WTC11 (cell line): ENCODE data around the gene ARMC2. TPM values are rescaled to one million over a fixed set of nuclear protein-coding genes. Genes with fewer than 3 reads are reported as not detected.

Source experiments
- ATAC-seq: fragments of 200-7000 bp; cut with Tn5 transposase; 2 replicates; pipeline ENCODE4 v1.10.0; 2021; ENCODE audit warnings: mild to moderate bottlenecking, moderate library complexity
- CTCF ChIA-PET: fragments of 300-600 bp; sonication (Branson Sonifier 250); formaldehyde crosslinking; loops from one replicate; lab custom pipeline; 2021; ENCODE audit warnings: antibody characterized with exemption; lab: Charles Lee
- POLR2A ChIA-PET: fragments of 350-600 bp; sonication (Branson Sonifier 250); formaldehyde crosslinking; loops from one replicate; lab custom pipeline; 2021; ENCODE audit warnings: antibody characterized with exemption; lab: Charles Lee
- DNase-seq: peaks from one replicate; pipeline ENCODE4 v3.0.0; 2021; ENCODE audit warnings: low spot score
- H3K27ac Mint-ChIP-seq: 2 replicates; pipeline ENCODE4 v1.8.0; 2021; ENCODE audit warnings: mixed read lengths
- H3K27me3 Mint-ChIP-seq: 2 replicates; pipeline ENCODE4 v1.8.0; 2021; ENCODE audit warnings: low read depth, mild to moderate bottlenecking, moderate library complexity, mixed read lengths
- H3K36me3 Mint-ChIP-seq: 2 replicates; pipeline ENCODE4 v1.8.0; 2021; ENCODE audit warnings: mixed read lengths
- H3K4me1 Mint-ChIP-seq: 2 replicates; pipeline ENCODE4 v1.8.0; 2022; ENCODE audit warnings: mixed read lengths
- H3K4me3 Mint-ChIP-seq: 2 replicates; pipeline ENCODE4 v1.8.0; 2021; ENCODE audit warnings: mild to moderate bottlenecking, moderate library complexity, mixed read lengths
- H3K9me3 Mint-ChIP-seq: 2 replicates; pipeline ENCODE4 v1.8.0; 2021; ENCODE audit warnings: mixed read lengths
- ELF4 ChIP-seq: sonication (generic); formaldehyde crosslinking; IDR thresholded peaks from 2 replicates; pipeline ENCODE4 v1.8.1; 2022; ENCODE audit warnings: low read depth, mild to moderate bottlenecking, moderate library complexity, missing genetic modification reagents
- FOXP1 ChIP-seq: sonication (generic); formaldehyde crosslinking; IDR thresholded peaks from 2 replicates; pipeline ENCODE4 v1.8.0; 2022; ENCODE audit warnings: missing genetic modification reagents, mild to moderate bottlenecking, moderate library complexity, borderline replicate concordance
- JUN ChIP-seq: sonication (generic); formaldehyde crosslinking; IDR thresholded peaks from 2 replicates; pipeline ENCODE4 v1.8.0; 2023; ENCODE audit warnings: mild to moderate bottlenecking, missing genetic modification reagents
- NR2C2 ChIP-seq: sonication (generic); formaldehyde crosslinking; IDR thresholded peaks from 2 replicates; pipeline ENCODE4 v1.8.0; 2022; ENCODE audit warnings: mild to moderate bottlenecking, missing genetic modification reagents
- TEAD1 ChIP-seq: sonication (generic); formaldehyde crosslinking; IDR thresholded peaks from 2 replicates; pipeline ENCODE4 v1.8.0; 2022; ENCODE audit warnings: mild to moderate bottlenecking, missing genetic modification reagents
- total RNA-seq: library from RNA; stranded (reverse); gene quantifications from 3 replicates; pipeline ENCODE4 v1.2.3, GENCODE V29; 2021
- TF ChIP-seq, protein P1 (sequence below): sonication (generic); formaldehyde crosslinking; IDR thresholded peaks from 2 replicates; pipeline ENCODE4 v1.8.0; 2023; ENCODE audit warnings: missing genetic modification reagents, mild to moderate bottlenecking, borderline replicate concordance
- TF ChIP-seq, protein P2 (sequence below): sonication (generic); formaldehyde crosslinking; IDR thresholded peaks from 2 replicates; pipeline ENCODE4 v1.8.1; 2023; ENCODE audit warnings: mild to moderate bottlenecking, missing genetic modification reagents, moderate library complexity
- TF ChIP-seq, protein P3 (sequence below): sonication (generic); formaldehyde crosslinking; IDR thresholded peaks from 2 replicates; pipeline ENCODE4 v1.8.0; 2022; ENCODE audit warnings: mild to moderate bottlenecking, missing genetic modification reagents
- TF ChIP-seq, protein P4 (sequence below): sonication (generic); formaldehyde crosslinking; IDR thresholded peaks from 2 replicates; pipeline ENCODE4 v1.8.0; 2023; ENCODE audit warnings: mild to moderate bottlenecking, missing genetic modification reagents
- TF ChIP-seq, protein P5 (sequence below): sonication (generic); formaldehyde crosslinking; IDR thresholded peaks from 2 replicates; pipeline ENCODE4 v1.8.1; 2023; ENCODE audit warnings: mild to moderate bottlenecking, missing genetic modification reagents, borderline replicate concordance
- TF ChIP-seq, protein P6 (sequence below): fragments of 250-450 bp; sonication (Bioruptor Pico); IDR thresholded peaks from 2 replicates; pipeline ENCODE4 v1.8.0; 2021; ENCODE audit warnings: mild to moderate bottlenecking

Gene ARMC2
- total RNA-seq, 1 experiment from 2014 or later = 5.2 TPM

DNA sequence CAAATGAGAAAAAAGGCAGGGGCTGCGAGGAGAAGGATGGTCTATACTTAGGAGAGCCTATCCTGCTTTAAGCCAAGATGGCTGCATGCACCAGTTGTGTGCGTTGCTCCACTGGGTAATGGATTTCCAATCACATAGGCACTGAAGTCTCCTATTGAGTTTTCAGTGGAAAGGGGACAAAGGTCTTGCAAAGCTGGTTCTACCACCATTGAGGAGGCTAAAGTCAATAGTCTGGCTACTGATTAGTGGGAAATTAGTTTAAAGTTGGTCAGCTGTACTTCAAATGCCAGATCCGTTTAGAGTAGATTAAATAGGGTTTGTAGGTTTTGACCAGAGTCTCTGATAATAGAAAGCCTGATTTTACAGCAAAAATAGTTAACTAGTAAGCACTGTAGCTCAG is 141.5 kb downstream of the ARMC2 start:
- H3K4me3 Mint-ChIP-seq = no peak overlapping the region
- CTCF ChIA-PET = no interaction called here
- ATAC-seq (no peak), DNase-seq (no peak)
- H3K4me1 Mint-ChIP-seq = no peaks in the 10 kb centered on the region
- no peaks in the 10 kb centered on the region for H3K27me3 Mint-ChIP-seq
- no peaks in the 10 kb centered on the region for H3K9me3 Mint-ChIP-seq
- H3K27ac Mint-ChIP-seq = no peak overlapping the region
- POLR2A ChIA-PET = no interaction called here
- TF ChIP-seq, protein P1, sequence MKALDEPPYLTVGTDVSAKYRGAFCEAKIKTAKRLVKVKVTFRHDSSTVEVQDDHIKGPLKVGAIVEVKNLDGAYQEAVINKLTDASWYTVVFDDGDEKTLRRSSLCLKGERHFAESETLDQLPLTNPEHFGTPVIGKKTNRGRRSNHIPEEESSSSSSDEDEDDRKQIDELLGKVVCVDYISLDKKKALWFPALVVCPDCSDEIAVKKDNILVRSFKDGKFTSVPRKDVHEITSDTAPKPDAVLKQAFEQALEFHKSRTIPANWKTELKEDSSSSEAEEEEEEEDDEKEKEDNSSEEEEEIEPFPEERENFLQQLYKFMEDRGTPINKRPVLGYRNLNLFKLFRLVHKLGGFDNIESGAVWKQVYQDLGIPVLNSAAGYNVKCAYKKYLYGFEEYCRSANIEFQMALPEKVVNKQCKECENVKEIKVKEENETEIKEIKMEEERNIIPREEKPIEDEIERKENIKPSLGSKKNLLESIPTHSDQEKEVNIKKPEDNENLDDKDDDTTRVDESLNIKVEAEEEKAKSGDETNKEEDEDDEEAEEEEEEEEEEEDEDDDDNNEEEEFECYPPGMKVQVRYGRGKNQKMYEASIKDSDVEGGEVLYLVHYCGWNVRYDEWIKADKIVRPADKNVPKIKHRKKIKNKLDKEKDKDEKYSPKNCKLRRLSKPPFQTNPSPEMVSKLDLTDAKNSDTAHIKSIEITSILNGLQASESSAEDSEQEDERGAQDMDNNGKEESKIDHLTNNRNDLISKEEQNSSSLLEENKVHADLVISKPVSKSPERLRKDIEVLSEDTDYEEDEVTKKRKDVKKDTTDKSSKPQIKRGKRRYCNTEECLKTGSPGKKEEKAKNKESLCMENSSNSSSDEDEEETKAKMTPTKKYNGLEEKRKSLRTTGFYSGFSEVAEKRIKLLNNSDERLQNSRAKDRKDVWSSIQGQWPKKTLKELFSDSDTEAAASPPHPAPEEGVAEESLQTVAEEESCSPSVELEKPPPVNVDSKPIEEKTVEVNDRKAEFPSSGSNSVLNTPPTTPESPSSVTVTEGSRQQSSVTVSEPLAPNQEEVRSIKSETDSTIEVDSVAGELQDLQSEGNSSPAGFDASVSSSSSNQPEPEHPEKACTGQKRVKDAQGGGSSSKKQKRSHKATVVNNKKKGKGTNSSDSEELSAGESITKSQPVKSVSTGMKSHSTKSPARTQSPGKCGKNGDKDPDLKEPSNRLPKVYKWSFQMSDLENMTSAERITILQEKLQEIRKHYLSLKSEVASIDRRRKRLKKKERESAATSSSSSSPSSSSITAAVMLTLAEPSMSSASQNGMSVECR = no peak
- TF ChIP-seq, protein P2, sequence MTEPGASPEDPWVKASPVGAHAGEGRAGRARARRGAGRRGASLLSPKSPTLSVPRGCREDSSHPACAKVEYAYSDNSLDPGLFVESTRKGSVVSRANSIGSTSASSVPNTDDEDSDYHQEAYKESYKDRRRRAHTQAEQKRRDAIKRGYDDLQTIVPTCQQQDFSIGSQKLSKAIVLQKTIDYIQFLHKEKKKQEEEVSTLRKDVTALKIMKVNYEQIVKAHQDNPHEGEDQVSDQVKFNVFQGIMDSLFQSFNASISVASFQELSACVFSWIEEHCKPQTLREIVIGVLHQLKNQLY (CRISPR knock-in tag) = no peak
- TF ChIP-seq, protein P3, sequence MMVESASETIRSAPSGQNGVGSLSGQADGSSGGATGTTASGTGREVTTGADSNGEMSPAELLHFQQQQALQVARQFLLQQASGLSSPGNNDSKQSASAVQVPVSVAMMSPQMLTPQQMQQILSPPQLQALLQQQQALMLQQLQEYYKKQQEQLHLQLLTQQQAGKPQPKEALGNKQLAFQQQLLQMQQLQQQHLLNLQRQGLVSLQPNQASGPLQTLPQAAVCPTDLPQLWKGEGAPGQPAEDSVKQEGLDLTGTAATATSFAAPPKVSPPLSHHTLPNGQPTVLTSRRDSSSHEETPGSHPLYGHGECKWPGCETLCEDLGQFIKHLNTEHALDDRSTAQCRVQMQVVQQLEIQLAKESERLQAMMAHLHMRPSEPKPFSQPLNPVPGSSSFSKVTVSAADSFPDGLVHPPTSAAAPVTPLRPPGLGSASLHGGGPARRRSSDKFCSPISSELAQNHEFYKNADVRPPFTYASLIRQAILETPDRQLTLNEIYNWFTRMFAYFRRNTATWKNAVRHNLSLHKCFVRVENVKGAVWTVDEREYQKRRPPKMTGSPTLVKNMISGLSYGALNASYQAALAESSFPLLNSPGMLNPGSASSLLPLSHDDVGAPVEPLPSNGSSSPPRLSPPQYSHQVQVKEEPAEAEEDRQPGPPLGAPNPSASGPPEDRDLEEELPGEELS (CRISPR knock-in tag) = no peak
- TF ChIP-seq, protein P4, sequence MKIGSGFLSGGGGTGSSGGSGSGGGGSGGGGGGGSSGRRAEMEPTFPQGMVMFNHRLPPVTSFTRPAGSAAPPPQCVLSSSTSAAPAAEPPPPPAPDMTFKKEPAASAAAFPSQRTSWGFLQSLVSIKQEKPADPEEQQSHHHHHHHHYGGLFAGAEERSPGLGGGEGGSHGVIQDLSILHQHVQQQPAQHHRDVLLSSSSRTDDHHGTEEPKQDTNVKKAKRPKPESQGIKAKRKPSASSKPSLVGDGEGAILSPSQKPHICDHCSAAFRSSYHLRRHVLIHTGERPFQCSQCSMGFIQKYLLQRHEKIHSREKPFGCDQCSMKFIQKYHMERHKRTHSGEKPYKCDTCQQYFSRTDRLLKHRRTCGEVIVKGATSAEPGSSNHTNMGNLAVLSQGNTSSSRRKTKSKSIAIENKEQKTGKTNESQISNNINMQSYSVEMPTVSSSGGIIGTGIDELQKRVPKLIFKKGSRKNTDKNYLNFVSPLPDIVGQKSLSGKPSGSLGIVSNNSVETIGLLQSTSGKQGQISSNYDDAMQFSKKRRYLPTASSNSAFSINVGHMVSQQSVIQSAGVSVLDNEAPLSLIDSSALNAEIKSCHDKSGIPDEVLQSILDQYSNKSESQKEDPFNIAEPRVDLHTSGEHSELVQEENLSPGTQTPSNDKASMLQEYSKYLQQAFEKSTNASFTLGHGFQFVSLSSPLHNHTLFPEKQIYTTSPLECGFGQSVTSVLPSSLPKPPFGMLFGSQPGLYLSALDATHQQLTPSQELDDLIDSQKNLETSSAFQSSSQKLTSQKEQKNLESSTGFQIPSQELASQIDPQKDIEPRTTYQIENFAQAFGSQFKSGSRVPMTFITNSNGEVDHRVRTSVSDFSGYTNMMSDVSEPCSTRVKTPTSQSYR = no peak
- TF ChIP-seq, protein P5, sequence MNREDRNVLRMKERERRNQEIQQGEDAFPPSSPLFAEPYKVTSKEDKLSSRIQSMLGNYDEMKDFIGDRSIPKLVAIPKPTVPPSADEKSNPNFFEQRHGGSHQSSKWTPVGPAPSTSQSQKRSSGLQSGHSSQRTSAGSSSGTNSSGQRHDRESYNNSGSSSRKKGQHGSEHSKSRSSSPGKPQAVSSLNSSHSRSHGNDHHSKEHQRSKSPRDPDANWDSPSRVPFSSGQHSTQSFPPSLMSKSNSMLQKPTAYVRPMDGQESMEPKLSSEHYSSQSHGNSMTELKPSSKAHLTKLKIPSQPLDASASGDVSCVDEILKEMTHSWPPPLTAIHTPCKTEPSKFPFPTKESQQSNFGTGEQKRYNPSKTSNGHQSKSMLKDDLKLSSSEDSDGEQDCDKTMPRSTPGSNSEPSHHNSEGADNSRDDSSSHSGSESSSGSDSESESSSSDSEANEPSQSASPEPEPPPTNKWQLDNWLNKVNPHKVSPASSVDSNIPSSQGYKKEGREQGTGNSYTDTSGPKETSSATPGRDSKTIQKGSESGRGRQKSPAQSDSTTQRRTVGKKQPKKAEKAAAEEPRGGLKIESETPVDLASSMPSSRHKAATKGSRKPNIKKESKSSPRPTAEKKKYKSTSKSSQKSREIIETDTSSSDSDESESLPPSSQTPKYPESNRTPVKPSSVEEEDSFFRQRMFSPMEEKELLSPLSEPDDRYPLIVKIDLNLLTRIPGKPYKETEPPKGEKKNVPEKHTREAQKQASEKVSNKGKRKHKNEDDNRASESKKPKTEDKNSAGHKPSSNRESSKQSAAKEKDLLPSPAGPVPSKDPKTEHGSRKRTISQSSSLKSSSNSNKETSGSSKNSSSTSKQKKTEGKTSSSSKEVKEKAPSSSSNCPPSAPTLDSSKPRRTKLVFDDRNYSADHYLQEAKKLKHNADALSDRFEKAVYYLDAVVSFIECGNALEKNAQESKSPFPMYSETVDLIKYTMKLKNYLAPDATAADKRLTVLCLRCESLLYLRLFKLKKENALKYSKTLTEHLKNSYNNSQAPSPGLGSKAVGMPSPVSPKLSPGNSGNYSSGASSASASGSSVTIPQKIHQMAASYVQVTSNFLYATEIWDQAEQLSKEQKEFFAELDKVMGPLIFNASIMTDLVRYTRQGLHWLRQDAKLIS (CRISPR knock-in tag) = no peak
- H3K36me3 Mint-ChIP-seq = peaks cover 51% of the 10 kb centered on the region

DNA sequence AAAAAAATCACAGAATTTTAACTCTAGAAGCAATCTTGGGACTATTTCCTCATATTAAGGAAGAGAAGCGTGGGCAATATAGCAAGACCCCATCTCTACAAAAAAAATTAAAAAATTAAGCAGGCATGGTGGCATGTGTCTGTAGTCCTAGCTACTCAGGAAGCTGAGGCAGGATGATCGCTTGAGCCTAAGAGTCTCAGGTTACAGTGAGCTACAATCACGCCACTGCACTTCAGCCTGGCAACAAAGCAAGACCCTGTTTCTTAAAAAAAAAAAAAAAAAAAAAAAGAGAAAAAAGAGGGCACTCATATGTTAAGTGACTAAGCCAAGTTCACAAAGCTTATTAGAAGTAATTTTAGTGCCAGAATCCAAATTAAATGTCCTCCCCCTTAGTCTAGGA is 145.7 kb downstream of the ARMC2 start:
- Mint-ChIP-seq H3K27me3 (no peaks in the 10 kb centered on the region), H3K4me1 (0 out of 2 replicates have a peak, but pooled peaks cover 2% of the 10 kb centered on the region), H3K9me3 (no peaks in the 10 kb centered on the region), H3K4me3 (no peak overlapping the region), H3K27ac (no peak overlapping the region), H3K36me3 (peaks cover 50% of the 10 kb centered on the region)
- DNase-seq (no peak), ATAC-seq (no peak; the same call in 1 of the 2 replicates)
- ChIA-PET POLR2A (no interaction called here), CTCF (interaction anchor here (0.5 to 0.6 kb wide), 3 partner anchors 128 to 469 kb away, joined by 3 to 7 read pairs (median 4); no protein-coding TSS in a partner anchor)
- TF ChIP-seq JUN (CRISPR knock-in tag) (no peak), TEAD1 (CRISPR knock-in tag) (no peak), ELF4 (no peak), NR2C2 (no peak), FOXP1 (no peak)
- TF ChIP-seq, protein P1 = no peak
- TF ChIP-seq, protein P6, sequence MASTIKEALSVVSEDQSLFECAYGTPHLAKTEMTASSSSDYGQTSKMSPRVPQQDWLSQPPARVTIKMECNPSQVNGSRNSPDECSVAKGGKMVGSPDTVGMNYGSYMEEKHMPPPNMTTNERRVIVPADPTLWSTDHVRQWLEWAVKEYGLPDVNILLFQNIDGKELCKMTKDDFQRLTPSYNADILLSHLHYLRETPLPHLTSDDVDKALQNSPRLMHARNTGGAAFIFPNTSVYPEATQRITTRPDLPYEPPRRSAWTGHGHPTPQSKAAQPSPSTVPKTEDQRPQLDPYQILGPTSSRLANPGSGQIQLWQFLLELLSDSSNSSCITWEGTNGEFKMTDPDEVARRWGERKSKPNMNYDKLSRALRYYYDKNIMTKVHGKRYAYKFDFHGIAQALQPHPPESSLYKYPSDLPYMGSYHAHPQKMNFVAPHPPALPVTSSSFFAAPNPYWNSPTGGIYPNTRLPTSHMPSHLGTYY (CRISPR knock-in tag) = no peak
